ENCODE data around the gene NDUFS6.

Gene NDUFS6

DNA sequence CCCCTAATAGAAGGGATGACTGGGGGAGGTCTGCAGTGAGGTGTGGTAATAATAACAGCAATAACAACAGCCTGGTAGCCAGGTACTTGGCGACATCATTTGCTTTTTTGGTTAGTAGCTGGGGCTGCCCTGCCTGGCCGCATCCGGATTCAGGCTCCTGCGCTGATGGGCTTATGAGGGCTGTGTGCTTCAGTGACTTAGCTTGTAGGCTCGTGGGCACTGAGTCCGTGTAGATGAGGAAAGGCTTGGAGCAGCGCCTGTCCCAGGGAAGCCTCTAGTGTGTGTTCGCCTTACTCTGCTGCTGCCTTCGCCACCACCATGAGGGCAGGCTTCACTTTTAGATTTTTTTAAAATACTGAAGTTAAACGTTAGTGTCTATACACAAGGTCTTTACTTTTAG is 4.5 kb downstream of the NDUFS6 start:
- Histone ChIP-seq H4K20me1 (ENCODE audit: insufficient read depth, low read length) (no peaks in the 10 kb centered on the region), H3K36me3 (ENCODE audit: insufficient read depth, low read length) (peaks cover 84% of the 10 kb centered on the region), H3K27me3 (ENCODE audit: insufficient read depth, low read length) (no peaks in the 10 kb centered on the region), H3F3A (ENCODE audit: insufficient read depth, low read length) (no peaks in the 10 kb centered on the region), H3K4me2 (ENCODE audit: low read length) (no peak overlapping the region), H3K9me2 (ENCODE audit: low read depth, low read length) (no peaks in the 10 kb centered on the region), H3K9ac (ENCODE audit: low read length) (no peak overlapping the region), H3K9me3 (ENCODE audit: low read length) (no peaks in the 10 kb centered on the region), H2AFZ (ENCODE audit: low read length) (no peak overlapping the region), H3K4me3 (ENCODE audit: low read depth, low read length, poor library complexity, severe bottlenecking) (no peak overlapping the region), H3K79me2 (ENCODE audit: insufficient read depth, low read length) (peaks cover 20% of the 10 kb centered on the region), H3K27ac (ENCODE audit: low read depth, low read length, poor library complexity, severe bottlenecking) (no peak overlapping the region), H3K4me1 (ENCODE audit: insufficient read depth, low read length, severe bottlenecking) (peaks cover 13% of the 10 kb centered on the region)
- TF ChIP-seq EZH2 (IDR thresholded peaks at IDR 0.05; ENCODE audit: borderline replicate concordance, low read length) = no peak
- TF ChIP-seq, protein P1, sequence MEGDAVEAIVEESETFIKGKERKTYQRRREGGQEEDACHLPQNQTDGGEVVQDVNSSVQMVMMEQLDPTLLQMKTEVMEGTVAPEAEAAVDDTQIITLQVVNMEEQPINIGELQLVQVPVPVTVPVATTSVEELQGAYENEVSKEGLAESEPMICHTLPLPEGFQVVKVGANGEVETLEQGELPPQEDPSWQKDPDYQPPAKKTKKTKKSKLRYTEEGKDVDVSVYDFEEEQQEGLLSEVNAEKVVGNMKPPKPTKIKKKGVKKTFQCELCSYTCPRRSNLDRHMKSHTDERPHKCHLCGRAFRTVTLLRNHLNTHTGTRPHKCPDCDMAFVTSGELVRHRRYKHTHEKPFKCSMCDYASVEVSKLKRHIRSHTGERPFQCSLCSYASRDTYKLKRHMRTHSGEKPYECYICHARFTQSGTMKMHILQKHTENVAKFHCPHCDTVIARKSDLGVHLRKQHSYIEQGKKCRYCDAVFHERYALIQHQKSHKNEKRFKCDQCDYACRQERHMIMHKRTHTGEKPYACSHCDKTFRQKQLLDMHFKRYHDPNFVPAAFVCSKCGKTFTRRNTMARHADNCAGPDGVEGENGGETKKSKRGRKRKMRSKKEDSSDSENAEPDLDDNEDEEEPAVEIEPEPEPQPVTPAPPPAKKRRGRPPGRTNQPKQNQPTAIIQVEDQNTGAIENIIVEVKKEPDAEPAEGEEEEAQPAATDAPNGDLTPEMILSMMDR (IDR thresholded peaks at IDR 0.05; ENCODE audit: low read length) = no peak

DNA sequence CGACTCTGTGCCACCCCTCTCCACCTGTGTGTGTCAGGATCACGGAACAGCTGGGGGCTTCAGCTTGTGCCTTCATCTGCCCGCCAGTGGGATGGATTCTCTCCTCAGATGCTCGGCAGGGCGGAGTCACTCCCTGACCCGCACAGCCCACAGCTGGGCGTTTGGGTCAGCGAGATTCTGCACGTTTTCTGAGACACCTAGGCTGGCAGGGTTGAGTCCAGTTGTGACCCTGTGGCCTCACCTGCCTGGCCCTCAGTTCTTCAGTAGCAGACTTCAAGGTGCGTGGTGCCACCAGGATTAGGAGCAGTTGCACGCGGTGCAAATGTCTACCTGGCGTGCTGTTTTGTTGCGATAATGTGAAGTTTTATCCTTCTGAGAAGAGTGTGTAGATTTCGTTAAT is 5.0 kb downstream of the NDUFS6 start:
- Histone ChIP-seq H2AFZ (ENCODE audit: low read length) (no peak overlapping the region), H3K4me3 (ENCODE audit: low read depth, low read length, poor library complexity, severe bottlenecking) (no peak overlapping the region), H3K36me3 (ENCODE audit: insufficient read depth, low read length) (peaks cover 89% of the 10 kb centered on the region), H3F3A (ENCODE audit: insufficient read depth, low read length) (no peaks in the 10 kb centered on the region), H3K79me2 (ENCODE audit: insufficient read depth, low read length) (peaks cover 20% of the 10 kb centered on the region), H3K9me3 (ENCODE audit: low read length) (no peaks in the 10 kb centered on the region), H3K27ac (ENCODE audit: low read depth, low read length, poor library complexity, severe bottlenecking) (no peak overlapping the region), H4K20me1 (ENCODE audit: insufficient read depth, low read length) (no peaks in the 10 kb centered on the region), H3K27me3 (ENCODE audit: insufficient read depth, low read length) (no peaks in the 10 kb centered on the region), H3K4me2 (ENCODE audit: low read length) (no peak overlapping the region), H3K4me1 (ENCODE audit: insufficient read depth, low read length, severe bottlenecking) (peaks cover 12% of the 10 kb centered on the region), H3K9me2 (ENCODE audit: low read depth, low read length) (no peaks in the 10 kb centered on the region), H3K9ac (ENCODE audit: low read length) (no peak overlapping the region)
- TF ChIP-seq EZH2 (IDR thresholded peaks at IDR 0.05; ENCODE audit: borderline replicate concordance, low read length) = no peak
- TF ChIP-seq, protein P1 (IDR thresholded peaks at IDR 0.05; ENCODE audit: low read length) = no peak

DNA sequence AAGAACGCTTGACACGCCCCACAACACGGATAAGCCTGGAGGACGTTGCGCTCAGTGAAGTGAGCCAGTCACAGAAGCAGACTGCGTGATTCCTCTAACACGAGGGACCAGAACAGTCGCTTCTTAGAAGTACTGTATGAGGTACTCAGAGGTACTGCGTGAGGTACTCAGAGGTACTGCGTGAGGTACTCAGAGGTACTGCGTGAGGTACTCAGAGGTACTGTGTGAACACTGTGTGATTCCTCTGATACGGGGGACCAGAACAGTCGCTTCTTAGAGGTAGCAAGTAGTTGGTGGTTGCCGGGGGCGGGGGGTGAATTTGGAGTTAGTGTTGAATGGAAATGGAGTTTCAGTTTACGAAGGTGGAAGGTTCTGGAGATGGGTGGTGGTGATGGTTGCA is 5.8 kb downstream of the NDUFS6 start:
- Histone ChIP-seq H3F3A (ENCODE audit: insufficient read depth, low read length) (no peaks in the 10 kb centered on the region), H3K27ac (ENCODE audit: low read depth, low read length, poor library complexity, severe bottlenecking) (no peak overlapping the region), H3K9ac (ENCODE audit: low read length) (no peak overlapping the region), H3K9me2 (ENCODE audit: low read depth, low read length) (no peaks in the 10 kb centered on the region), H3K36me3 (ENCODE audit: insufficient read depth, low read length) (peaks cover 96% of the 10 kb centered on the region), H3K9me3 (ENCODE audit: low read length) (no peaks in the 10 kb centered on the region), H3K4me1 (ENCODE audit: insufficient read depth, low read length, severe bottlenecking) (peaks cover 9% of the 10 kb centered on the region), H3K4me2 (ENCODE audit: low read length) (no peak overlapping the region), H4K20me1 (ENCODE audit: insufficient read depth, low read length) (no peaks in the 10 kb centered on the region), H3K4me3 (ENCODE audit: low read depth, low read length, poor library complexity, severe bottlenecking) (no peak overlapping the region), H2AFZ (ENCODE audit: low read length) (no peak overlapping the region), H3K79me2 (ENCODE audit: insufficient read depth, low read length) (peaks cover 16% of the 10 kb centered on the region), H3K27me3 (ENCODE audit: insufficient read depth, low read length) (no peaks in the 10 kb centered on the region)
- no peak for TF ChIP-seq EZH2 (IDR thresholded peaks at IDR 0.05; ENCODE audit: borderline replicate concordance, low read length)
- TF ChIP-seq, protein P1 (IDR thresholded peaks at IDR 0.05; ENCODE audit: low read length) = no peak
